Activated CD4-positive, alpha-beta T cell treated with anti-CD3 and anti-CD28 coated beads, Interleukin-2, Interleukin-6, amounts not matched to agents 100 ng/mL and 50 ng/mL, durations not matched to agents 16 hours and 8 hours (primary cell): ENCODE results near the gene QDPR.
"Not testable (repeated sequence)": the region's sequence is repeated elsewhere in the genome, so short reads cannot be mapped to it uniquely, and the experiment has no call there.

Experiments used
- DNase-seq: peaks from one replicate; pipeline ENCODE4 v3.0.0-alpha.2; 2020

QDPR gene

GRCh38 chr4:17489721-17490120 lies 22.2 kb downstream of the QDPR start:
- DNase-seq = no peak

- DNase-seq = no peak
Observed at GRCh38 chr4:17489123-17489522, 22.8 kb downstream of the QDPR start.

GRCh38 chr4:17482716-17483115 lies 29.2 kb downstream of the QDPR start:
- DNase-seq = no peak

GRCh38 chr4:17480955-17481354 lies 30.9 kb downstream of the QDPR start:
- DNase-seq = no peak

- DNase-seq = no peak
Observed at GRCh38 chr4:17480210-17480927, 31.5 kb downstream of the QDPR start.

GRCh38 chr4:17477774-17478472 lies 34.0 kb downstream of the QDPR start:
- DNase-seq = no peak

GRCh38 chr4:17476853-17477252 lies 35.0 kb downstream of the QDPR start:
- DNase-seq = no peak

- DNase-seq = no peak
Observed at GRCh38 chr4:17475481-17475880, 36.4 kb downstream of the QDPR start.

- no peak for DNase-seq
Observed at GRCh38 chr4:17469931-17470674, 41.8 kb downstream of the QDPR start.

- DNase-seq = no peak
Observed at GRCh38 chr4:17468619-17469221, 43.2 kb downstream of the QDPR start.

GRCh38 chr4:17463606-17464005 lies 48.3 kb downstream of the QDPR start:
- DNase-seq = no peak

GRCh38 chr4:17450269-17450804 lies 61.6 kb downstream of the QDPR start:
- DNase-seq = no peak

- no peak for DNase-seq
Observed at GRCh38 chr4:17448689-17449088, 63.2 kb downstream of the QDPR start.

GRCh38 chr4:17447675-17448298 lies 64.1 kb downstream of the QDPR start:
- peak; percentile 70 for DNase-seq

GRCh38 chr4:17447056-17447455 lies 64.8 kb downstream of the QDPR start:
- no peak for DNase-seq

GRCh38 chr4:17442477-17442876 lies 69.4 kb downstream of the QDPR start:
- not testable (repeated sequence) for DNase-seq

GRCh38 chr4:17437396-17437795 lies 74.5 kb downstream of the QDPR start:
- DNase-seq = no peak

- no peak for DNase-seq
Observed at GRCh38 chr4:17436750-17437090, 75.2 kb downstream of the QDPR start.
